GM18909 (cell line): ENCODE measurements around the gene CBFA2T2.
"Not testable (repeated sequence)": the region's sequence is repeated elsewhere in the genome, so short reads cannot be mapped to it uniquely, and the experiment has no call there.

Experiments
- ATAC-seq: cut with Tn5 transposase; IDR thresholded peaks from one replicate; pipeline ENCODE4 v1.9.1; 2021; ENCODE audit warnings: mild to moderate bottlenecking; ENCODE audit not compliant: unreplicated experiment, poor library complexity

The CBFA2T2 gene

GRCh38 chr20:33470457-33470856 lies 19.4 kb upstream of the CBFA2T2 start:
- no peak for ATAC-seq

- ATAC-seq = no peak
These were observed 19.0 kb upstream of the CBFA2T2 start for GRCh38 chr20:33470866-33471265.

GRCh38 chr20:33472868-33473435 lies 16.9 kb upstream of the CBFA2T2 start:
- ATAC-seq = no peak

GRCh38 chr20:33474097-33474873 lies 15.6 kb upstream of the CBFA2T2 start:
- no peak for ATAC-seq

GRCh38 chr20:33474963-33475362 lies 14.9 kb upstream of the CBFA2T2 start:
- ATAC-seq = no peak

- no peak for ATAC-seq
These were observed 14.3 kb upstream of the CBFA2T2 start for GRCh38 chr20:33475381-33476152.

GRCh38 chr20:33477386-33478234 lies 12.3 kb upstream of the CBFA2T2 start:
- no peak for ATAC-seq

GRCh38 chr20:33480048-33480447 lies 9.8 kb upstream of the CBFA2T2 start:
- ATAC-seq = no peak

GRCh38 chr20:33481431-33481941 lies 8.4 kb upstream of the CBFA2T2 start:
- no peak for ATAC-seq

GRCh38 chr20:33482581-33482980 lies 7.3 kb upstream of the CBFA2T2 start:
- no peak for ATAC-seq

- not testable (repeated sequence) for ATAC-seq
These were observed 6.7 kb upstream of the CBFA2T2 start for GRCh38 chr20:33483186-33483585.

GRCh38 chr20:33488201-33488600 lies 1.7 kb upstream of the CBFA2T2 start:
- ATAC-seq = no peak

- not testable (repeated sequence) for ATAC-seq
These were observed 1.0 kb upstream of the CBFA2T2 start for GRCh38 chr20:33488661-33489494.

- peak; percentile 95 for ATAC-seq
These were observed 337 bp upstream of the CBFA2T2 start for GRCh38 chr20:33489495-33490022.

- ATAC-seq = no peak
These were observed 1.2 kb downstream of the CBFA2T2 start for GRCh38 chr20:33490934-33491656.

- ATAC-seq = no peak
These were observed 3.3 kb downstream of the CBFA2T2 start for GRCh38 chr20:33493076-33493766.

GRCh38 chr20:33496776-33497175 lies 6.9 kb downstream of the CBFA2T2 start:
- not testable (repeated sequence) for ATAC-seq

GRCh38 chr20:33499355-33499754 lies 9.5 kb downstream of the CBFA2T2 start:
- ATAC-seq = no peak
